GM19043 (cell line): ENCODE measurements around the gene KRT75.

ENCODE experiments used
- ATAC-seq: cut with Tn5 transposase; IDR thresholded peaks from one replicate; pipeline ENCODE4 v1.9.1; 2021; ENCODE audit warnings: low read depth; ENCODE audit not compliant: unreplicated experiment

The KRT75 gene

GRCh38 chr12:52440821-52441319 lies 6.7 kb upstream of the KRT75 start:
- no peak for ATAC-seq

GRCh38 chr12:52439845-52440244 lies 5.7 kb upstream of the KRT75 start:
- ATAC-seq: no peak

GRCh38 chr12:52439420-52439819 lies 5.2 kb upstream of the KRT75 start:
- ATAC-seq: no peak

DNA sequence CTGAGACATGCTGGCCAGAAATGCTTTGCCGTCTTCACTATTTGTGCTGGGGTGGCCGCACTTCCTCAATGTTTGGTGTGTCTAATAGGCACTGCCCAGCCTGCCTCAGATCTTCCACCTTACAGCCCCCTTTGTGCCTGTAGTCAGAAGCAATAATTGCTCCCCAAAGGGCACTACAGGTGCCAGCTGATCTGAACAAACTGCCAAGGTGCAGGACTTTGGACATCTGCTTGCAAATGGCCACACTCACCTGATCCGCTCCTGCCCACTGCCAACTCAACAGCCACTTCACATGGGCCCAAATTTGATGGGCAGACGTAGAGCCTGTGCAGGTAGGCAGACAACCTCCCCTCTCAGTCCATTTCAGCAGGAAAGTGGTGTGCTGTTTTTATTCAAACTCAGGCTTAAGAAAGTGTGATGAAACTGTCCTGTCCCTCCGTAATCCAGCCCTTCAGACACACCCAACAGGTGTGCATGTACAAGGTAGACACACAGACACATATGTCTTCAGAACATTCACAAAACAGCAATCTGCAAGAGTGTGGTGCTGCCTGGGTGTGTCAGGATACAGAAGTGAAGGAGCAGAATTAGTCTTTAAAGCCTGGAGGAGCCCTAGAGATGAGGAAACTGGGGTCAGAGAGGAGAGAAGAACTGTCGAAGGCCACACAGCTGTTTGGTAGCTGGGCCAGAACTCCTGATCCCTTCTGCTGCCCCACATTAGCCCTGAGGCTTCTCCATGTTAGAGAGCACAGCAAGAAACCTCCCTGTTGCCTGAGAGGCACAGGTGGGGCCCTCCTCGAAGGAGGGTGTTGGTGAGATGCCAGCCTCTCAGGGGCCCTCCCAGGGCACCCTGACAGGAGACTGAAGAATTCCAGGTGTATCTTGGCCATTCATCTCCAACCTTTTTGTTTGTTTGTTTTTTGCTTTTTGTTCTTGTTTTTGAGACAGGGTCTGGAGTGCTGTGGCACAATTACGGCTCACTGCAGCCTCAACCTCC lies 4.4 kb upstream of the KRT75 start:
- ATAC-seq: no peak

DNA sequence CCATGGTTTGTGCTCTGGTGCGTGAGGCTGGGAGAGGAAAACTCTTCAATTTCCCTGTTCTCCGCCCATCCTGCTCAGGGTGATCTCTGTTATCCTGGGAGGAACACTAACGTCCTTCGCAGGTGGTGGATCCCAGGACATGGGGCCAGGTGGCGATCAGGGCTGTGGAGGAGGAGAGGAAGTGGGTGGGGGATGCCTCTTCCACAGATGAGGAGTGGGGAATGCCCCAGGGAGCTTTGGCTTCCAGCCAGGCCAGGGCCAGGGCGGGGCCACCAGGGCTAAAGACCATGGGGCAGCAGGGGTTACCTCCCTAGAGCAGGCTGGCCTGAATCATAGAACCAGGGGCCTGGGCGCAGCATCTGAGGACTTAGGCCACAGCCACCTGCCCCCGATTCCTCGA lies 3.3 kb upstream of the KRT75 start:
- ATAC-seq: no peak

GRCh38 chr12:52436828-52437474 lies 2.8 kb upstream of the KRT75 start:
- ATAC-seq: no peak

GRCh38 chr12:52436000-52436827 lies 2.0 kb upstream of the KRT75 start:
- ATAC-seq: no peak

DNA sequence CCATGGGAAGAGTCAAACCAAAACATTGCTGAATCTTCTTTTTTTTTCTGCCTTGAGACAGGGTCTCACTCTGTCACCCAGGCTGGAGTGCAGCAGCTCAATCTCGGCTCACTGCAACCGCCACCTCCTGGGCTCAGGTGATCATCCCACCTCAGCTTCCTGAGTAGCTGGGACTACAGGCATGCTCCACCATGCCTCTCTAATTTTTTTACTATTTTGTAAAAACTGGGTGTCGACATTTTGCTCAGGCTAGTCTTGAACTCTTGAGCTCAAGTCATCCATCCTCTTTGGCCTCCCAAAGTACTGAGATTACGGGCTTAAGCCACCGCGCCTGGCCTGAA lies 1.5 kb upstream of the KRT75 start:
- ATAC-seq: no peak

- ATAC-seq: no peak
Measured at GRCh38 chr12:52434760-52435530, 774 bp upstream of the KRT75 start.

DNA sequence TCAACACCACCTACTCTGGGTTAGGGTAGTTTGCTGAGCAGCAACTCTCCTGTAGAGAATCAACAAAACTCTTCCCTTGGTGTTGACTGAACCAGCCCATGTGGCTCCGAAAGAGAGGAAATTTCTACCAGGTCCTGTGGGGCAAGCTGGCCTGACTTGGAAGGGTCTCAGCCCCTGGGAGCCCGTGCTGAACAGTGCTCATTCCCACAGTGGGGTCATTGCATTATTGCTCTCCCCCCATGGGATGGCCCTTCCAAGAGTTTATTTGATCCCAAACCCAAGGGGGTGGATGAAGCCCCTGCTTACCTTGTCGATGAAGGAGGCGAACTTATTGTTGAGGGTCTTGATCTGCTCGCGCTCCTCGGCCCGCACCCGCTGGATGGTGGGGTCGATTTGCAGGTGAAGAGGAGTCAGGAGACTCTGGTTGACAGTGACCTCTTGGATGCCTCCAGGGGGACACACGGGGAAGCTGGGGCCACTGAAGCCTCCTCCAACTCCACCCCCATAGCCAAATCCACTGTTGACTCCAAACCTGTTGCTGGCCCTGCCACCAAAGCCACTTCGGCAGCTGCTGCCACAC lies 580 bp downstream of the KRT75 start:
- ATAC-seq: no peak

GRCh38 chr12:52432559-52433207 lies 1.5 kb downstream of the KRT75 start:
- ATAC-seq: no peak

DNA sequence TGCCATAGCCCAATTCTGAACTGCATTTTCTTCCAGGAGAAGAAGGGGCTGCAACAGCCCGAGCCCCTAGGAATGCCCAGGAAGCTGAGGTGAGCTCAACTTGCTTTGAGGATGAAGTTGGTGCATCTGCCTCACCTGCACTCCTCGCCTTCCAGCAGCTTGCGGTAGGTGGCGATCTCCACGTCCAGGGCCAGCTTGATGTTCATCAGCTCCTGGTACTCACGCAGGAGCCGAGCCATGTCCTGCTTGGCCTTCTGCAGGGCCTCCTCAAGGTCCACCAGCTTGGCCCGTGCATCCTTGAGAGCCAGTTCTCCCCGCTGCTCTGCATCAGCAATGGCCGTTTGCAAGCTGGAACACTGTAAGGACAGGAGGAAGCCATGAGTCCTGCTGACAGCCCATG lies 6.0 kb downstream of the KRT75 start:
- no peak for ATAC-seq

DNA sequence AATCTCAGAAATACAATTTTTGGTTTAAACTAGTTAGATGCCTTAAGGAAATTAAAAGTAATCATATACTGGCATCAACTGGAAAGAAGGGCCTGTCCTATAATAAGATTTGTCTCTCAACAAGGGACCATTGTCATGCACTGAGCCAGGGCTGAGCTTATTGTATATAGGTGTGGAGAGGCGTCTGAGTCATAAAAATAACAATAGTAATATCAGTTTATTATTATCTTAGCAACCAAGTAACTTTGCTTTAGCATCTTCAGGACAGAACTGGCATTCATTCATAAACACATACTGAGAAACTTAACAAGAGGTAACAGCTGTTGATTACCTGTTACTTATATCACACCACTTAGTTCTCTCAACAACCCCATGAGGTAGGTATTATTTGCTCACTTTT lies 7.1 kb downstream of the KRT75 start:
- ATAC-seq: no peak

DNA sequence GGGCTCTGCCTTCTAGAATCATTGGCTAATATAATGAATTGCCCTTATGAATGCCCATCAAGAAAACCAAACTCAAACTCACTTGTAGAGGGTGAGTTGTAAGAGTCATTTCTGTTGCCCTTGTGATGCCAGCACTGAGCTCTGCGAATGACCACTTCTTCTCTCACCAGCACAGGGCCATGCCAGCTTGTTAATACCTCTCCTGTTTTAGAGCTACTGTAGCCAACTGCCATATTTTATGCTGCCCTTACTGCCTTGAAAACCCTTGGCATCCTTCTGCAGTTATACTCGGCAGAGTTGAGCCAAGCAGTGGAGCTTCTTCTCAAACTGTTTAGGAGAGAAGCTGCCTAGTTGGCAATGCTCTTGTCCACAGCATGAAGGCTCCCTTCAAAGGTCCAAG lies 8.1 kb downstream of the KRT75 start:
- no peak for ATAC-seq

DNA sequence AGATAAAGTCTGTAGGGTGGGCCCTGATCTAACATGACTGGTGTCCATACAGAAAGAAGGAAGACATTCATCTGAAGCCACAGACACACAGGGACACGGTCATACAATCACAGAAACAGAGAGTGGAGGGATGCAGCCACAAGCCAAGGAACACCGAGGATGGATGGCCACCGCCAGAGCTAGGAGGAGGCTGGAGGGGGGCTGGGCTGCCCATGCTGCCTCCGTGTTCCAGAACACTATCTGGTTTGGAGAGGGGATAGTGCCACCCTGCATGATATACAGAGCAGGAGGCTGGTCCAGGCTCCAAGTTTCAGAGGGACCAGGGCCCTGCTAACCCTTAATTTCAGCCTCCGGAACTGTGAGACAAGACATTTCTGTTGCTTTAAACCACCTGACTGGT lies 8.7 kb downstream of the KRT75 start:
- ATAC-seq: no peak

- no peak for ATAC-seq
Measured at GRCh38 chr12:52423661-52424500, 10.3 kb downstream of the KRT75 start.

DNA sequence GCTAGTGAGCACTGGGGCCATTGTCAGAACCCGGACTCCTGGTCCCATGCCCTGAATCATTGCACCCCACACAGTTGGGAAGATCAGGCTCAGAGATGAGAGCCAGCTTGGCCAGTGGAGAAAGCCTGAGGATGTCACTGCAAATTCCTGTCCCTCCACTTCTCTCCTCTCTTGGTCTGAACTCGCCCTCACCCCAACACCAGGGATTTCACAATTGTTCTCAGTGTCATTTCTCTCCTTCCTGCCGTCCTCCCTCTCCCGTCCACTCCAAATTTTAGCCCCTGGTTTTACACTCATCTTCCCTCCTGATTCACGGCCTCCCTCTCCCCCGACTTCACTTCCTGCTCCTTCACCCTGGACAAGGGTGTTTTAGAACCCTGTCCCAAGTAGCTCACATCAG lies 11.1 kb downstream of the KRT75 start:
- ATAC-seq: no peak

GRCh38 chr12:52419656-52420055 lies 14.5 kb downstream of the KRT75 start:
- ATAC-seq: no peak
